ENCODE data around the gene POLK.
A peak's percentile ranks its signal among the peaks of the same experiment; 100 is the strongest.

The POLK gene

GRCh38 chr5:75510836-75511434, 756 bp upstream of the POLK start:
- DNase-seq (ENCODE audit: low read depth, low spot score) = no peak
- TF ChIP-seq SUZ12 (IDR thresholded peaks at IDR 0.05; ENCODE audit: extremely low read depth, insufficient read depth, insufficient read length) (no peak), YY1 (IDR thresholded peaks at IDR 0.05; ENCODE audit: insufficient read depth, insufficient read length) (no peak), ZNF274 (IDR thresholded peaks at IDR 0.05; ENCODE audit: low read depth, low read length) (no peak)
- Histone ChIP-seq H3K9me3 (ENCODE audit: insufficient read depth, low read length) (no peaks in the 10 kb centered on the region), H3K27me3 (ENCODE audit: insufficient read depth, insufficient read length) (no peaks in the 10 kb centered on the region), H3K9ac (ENCODE audit: insufficient read length, low read depth) (peak overlapping the region; percentile 92), H3K4me3 (ENCODE audit: insufficient read length, low read depth) (peak overlapping the region; percentile 88), H3K4me1 (ENCODE audit: insufficient read depth, insufficient read length) (no peaks in the 10 kb centered on the region), H3K36me3 (ENCODE audit: insufficient read depth, insufficient read length, low read length) (no peaks in the 10 kb centered on the region)

GRCh38 chr5:75512383-75513074, 838 bp downstream of the POLK start:
- no peaks in the 10 kb centered on the region for H3K4me1 ChIP-seq (ENCODE audit: insufficient read depth, insufficient read length)
- no peak for TF ChIP-seq ZNF274 (IDR thresholded peaks at IDR 0.05; ENCODE audit: low read depth, low read length)
- no peak for TF ChIP-seq YY1 (IDR thresholded peaks at IDR 0.05; ENCODE audit: insufficient read depth, insufficient read length)
- TF ChIP-seq SUZ12 (IDR thresholded peaks at IDR 0.05; ENCODE audit: extremely low read depth, insufficient read depth, insufficient read length) = no peak
- H3K9me3 ChIP-seq (ENCODE audit: insufficient read depth, low read length) = no peaks in the 10 kb centered on the region
- no peak for DNase-seq (ENCODE audit: low read depth, low spot score)
- H3K27me3 ChIP-seq (ENCODE audit: insufficient read depth, insufficient read length) = no peaks in the 10 kb centered on the region
- H3K4me3 ChIP-seq (ENCODE audit: insufficient read length, low read depth) = peak overlapping the region; percentile 71
- no peaks in the 10 kb centered on the region for H3K36me3 ChIP-seq (ENCODE audit: insufficient read depth, insufficient read length, low read length)
- H3K9ac ChIP-seq (ENCODE audit: insufficient read length, low read depth) = peak overlapping the region; percentile 81

- H3K9ac ChIP-seq (ENCODE audit: insufficient read length, low read depth) = no peak overlapping the region
- no peaks in the 10 kb centered on the region for H3K27me3 ChIP-seq (ENCODE audit: insufficient read depth, insufficient read length)
- H3K36me3 ChIP-seq (ENCODE audit: insufficient read depth, insufficient read length, low read length) = no peaks in the 10 kb centered on the region
- no peaks in the 10 kb centered on the region for H3K4me1 ChIP-seq (ENCODE audit: insufficient read depth, insufficient read length)
- H3K4me3 ChIP-seq (ENCODE audit: insufficient read length, low read depth) = no peak overlapping the region
- no peak for DNase-seq (ENCODE audit: low read depth, low spot score)
- TF ChIP-seq YY1 (IDR thresholded peaks at IDR 0.05; ENCODE audit: insufficient read depth, insufficient read length) = no peak
- no peak for TF ChIP-seq ZNF274 (IDR thresholded peaks at IDR 0.05; ENCODE audit: low read depth, low read length)
- TF ChIP-seq SUZ12 (IDR thresholded peaks at IDR 0.05; ENCODE audit: extremely low read depth, insufficient read depth, insufficient read length) = no peak
- H3K9me3 ChIP-seq (ENCODE audit: insufficient read depth, low read length) = no peaks in the 10 kb centered on the region
Measured at GRCh38 chr5:75513841-75514240, 2.1 kb downstream of the POLK start.

GRCh38 chr5:75514323-75514722, 2.6 kb downstream of the POLK start:
- H3K36me3 ChIP-seq (ENCODE audit: insufficient read depth, insufficient read length, low read length) = no peaks in the 10 kb centered on the region
- DNase-seq (ENCODE audit: low read depth, low spot score) = no peak
- H3K4me1 ChIP-seq (ENCODE audit: insufficient read depth, insufficient read length) = no peaks in the 10 kb centered on the region
- no peak overlapping the region for H3K9ac ChIP-seq (ENCODE audit: insufficient read length, low read depth)
- H3K27me3 ChIP-seq (ENCODE audit: insufficient read depth, insufficient read length) = no peaks in the 10 kb centered on the region
- H3K4me3 ChIP-seq (ENCODE audit: insufficient read length, low read depth) = no peak overlapping the region
- no peaks in the 10 kb centered on the region for H3K9me3 ChIP-seq (ENCODE audit: insufficient read depth, low read length)
- no peak for TF ChIP-seq ZNF274 (IDR thresholded peaks at IDR 0.05; ENCODE audit: low read depth, low read length)
- no peak for TF ChIP-seq SUZ12 (IDR thresholded peaks at IDR 0.05; ENCODE audit: extremely low read depth, insufficient read depth, insufficient read length)
- no peak for TF ChIP-seq YY1 (IDR thresholded peaks at IDR 0.05; ENCODE audit: insufficient read depth, insufficient read length)

GRCh38 chr5:75519761-75520160, 8.1 kb downstream of the POLK start:
- no peaks in the 10 kb centered on the region for H3K36me3 ChIP-seq (ENCODE audit: insufficient read depth, insufficient read length, low read length)
- peaks cover 9% of the 10 kb centered on the region; the same call in 1 of the 2 replicates for H3K9me3 ChIP-seq (ENCODE audit: insufficient read depth, low read length)

GRCh38 chr5:75521195-75521594, 9.5 kb downstream of the POLK start:
- DNase-seq (ENCODE audit: low read depth, low spot score) = no peak
- H3K9ac ChIP-seq (ENCODE audit: insufficient read length, low read depth) = no peak overlapping the region
- no peak for TF ChIP-seq ZNF274 (IDR thresholded peaks at IDR 0.05; ENCODE audit: low read depth, low read length)
- no peak for TF ChIP-seq SUZ12 (IDR thresholded peaks at IDR 0.05; ENCODE audit: extremely low read depth, insufficient read depth, insufficient read length)
- no peak for TF ChIP-seq YY1 (IDR thresholded peaks at IDR 0.05; ENCODE audit: insufficient read depth, insufficient read length)
- H3K4me1 ChIP-seq (ENCODE audit: insufficient read depth, insufficient read length) = no peaks in the 10 kb centered on the region
- H3K36me3 ChIP-seq (ENCODE audit: insufficient read depth, insufficient read length, low read length) = no peaks in the 10 kb centered on the region
- H3K9me3 ChIP-seq (ENCODE audit: insufficient read depth, low read length) = peaks cover 9% of the 10 kb centered on the region; the same call in 1 of the 2 replicates
- H3K4me3 ChIP-seq (ENCODE audit: insufficient read length, low read depth) = no peak overlapping the region
- H3K27me3 ChIP-seq (ENCODE audit: insufficient read depth, insufficient read length) = no peaks in the 10 kb centered on the region

More at GRCh38 chr5:75519761-75520160, 8.1 kb downstream of the POLK start:
- Histone ChIP-seq H3K4me3 (ENCODE audit: insufficient read length, low read depth) (no peak overlapping the region), H3K27me3 (ENCODE audit: insufficient read depth, insufficient read length) (no peaks in the 10 kb centered on the region), H3K4me1 (ENCODE audit: insufficient read depth, insufficient read length) (no peaks in the 10 kb centered on the region), H3K9ac (ENCODE audit: insufficient read length, low read depth) (no peak overlapping the region)
- DNase-seq (ENCODE audit: low read depth, low spot score) = no peak
- TF ChIP-seq YY1 (IDR thresholded peaks at IDR 0.05; ENCODE audit: insufficient read depth, insufficient read length) = no peak
- TF ChIP-seq SUZ12 (IDR thresholded peaks at IDR 0.05; ENCODE audit: extremely low read depth, insufficient read depth, insufficient read length) = no peak
- TF ChIP-seq ZNF274 (IDR thresholded peaks at IDR 0.05; ENCODE audit: low read depth, low read length) = no peak

GRCh38 chr5:75522025-75522424, 10.3 kb downstream of the POLK start:
- Histone ChIP-seq H3K36me3 (ENCODE audit: insufficient read depth, insufficient read length, low read length) (no peaks in the 10 kb centered on the region), H3K4me1 (ENCODE audit: insufficient read depth, insufficient read length) (no peaks in the 10 kb centered on the region)

More at GRCh38 chr5:75522025-75522424, 10.3 kb downstream of the POLK start:
- H3K27me3 ChIP-seq (ENCODE audit: insufficient read depth, insufficient read length) = no peaks in the 10 kb centered on the region
- H3K4me3 ChIP-seq (ENCODE audit: insufficient read length, low read depth) = no peak overlapping the region
- peaks cover 9% of the 10 kb centered on the region; the same call in 1 of the 2 replicates for H3K9me3 ChIP-seq (ENCODE audit: insufficient read depth, low read length)
- DNase-seq (ENCODE audit: low read depth, low spot score) = no peak
- TF ChIP-seq YY1 (IDR thresholded peaks at IDR 0.05; ENCODE audit: insufficient read depth, insufficient read length) (no peak), SUZ12 (IDR thresholded peaks at IDR 0.05; ENCODE audit: extremely low read depth, insufficient read depth, insufficient read length) (no peak), ZNF274 (IDR thresholded peaks at IDR 0.05; ENCODE audit: low read depth, low read length) (no peak)
- no peak overlapping the region for H3K9ac ChIP-seq (ENCODE audit: insufficient read length, low read depth)

All from NT2/D1 (cell line).